Neural progenitor cell (in vitro differentiated cells): ENCODE measurements around the gene HMCN1.

Experiments used
- CTCF ChIP-seq: fragments of 200-600 bp; sonication (generic); IDR thresholded peaks from 2 replicates; pipeline ENCODE4 v1.5.1; 2017; ENCODE audit warnings: antibody characterized with exemption, mild to moderate bottlenecking
- EZH2 ChIP-seq: fragments of 200-600 bp; sonication (generic); IDR thresholded peaks from 2 replicates; pipeline ENCODE4 v1.6.1; 2017; ENCODE audit warnings: antibody characterized with exemption, mild to moderate bottlenecking, moderate library complexity
- EZH2phosphoT487 ChIP-seq: fragments of 200-600 bp; sonication (generic); IDR thresholded peaks from 2 replicates; pipeline ENCODE4 v1.6.1; 2017; ENCODE audit warnings: antibody characterized with exemption

- TF ChIP-seq EZH2, result no peak
- no peak for TF ChIP-seq CTCF
- no peak for TF ChIP-seq EZH2phosphoT487
These were observed 2.7 kb upstream of the HMCN1 start for GRCh38 chr1:185731446-185731845.
